Smooth muscle cell (in vitro differentiated cells): ENCODE results near the gene PGAP3. TPM values are rescaled to one million over a fixed set of nuclear protein-coding genes. Genes with fewer than 3 reads are reported as not detected.

Experiments
- DNase-seq: peaks from one replicate; lab custom pipeline; 2025; ENCODE audit not compliant: unreplicated experiment; lab: John Stamatoyannopoulos, UW
- H2AFZ ChIP-seq: fragments of 200-600 bp; sonication (generic); 2 replicates; pipeline ENCODE4 v1.6.0; 2016; ENCODE audit warnings: antibody characterized with exemption, low read depth, mild to moderate bottlenecking
- H3F3A ChIP-seq: fragments of 200-600 bp; sonication (generic); 2 replicates; pipeline ENCODE4 v1.6.0; 2017; ENCODE audit warnings: antibody characterized with exemption, low read depth
- H3K27ac ChIP-seq: fragments of 200-600 bp; sonication (generic); 2 replicates; pipeline ENCODE4 v1.5.1; 2016; ENCODE audit warnings: low read depth, mild to moderate bottlenecking
- H3K27me3 ChIP-seq: fragments of 200-600 bp; sonication (generic); 2 replicates; pipeline ENCODE4 v1.6.1; 2016; ENCODE audit warnings: low read depth, mild to moderate bottlenecking
- H3K36me3 ChIP-seq: fragments of 200-600 bp; sonication (generic); 2 replicates; pipeline ENCODE4 v1.5.1; 2016; ENCODE audit warnings: low read depth
- H3K4me1 ChIP-seq: fragments of 200-600 bp; sonication (generic); 2 replicates; pipeline ENCODE4 v1.5.1; 2016; ENCODE audit warnings: low read depth
- H3K4me2 ChIP-seq: fragments of 200-600 bp; sonication (generic); 2 replicates; pipeline ENCODE4 v1.6.0; 2016; ENCODE audit warnings: mild to moderate bottlenecking
- H3K4me3 ChIP-seq: fragments of 200-600 bp; sonication (generic); 2 replicates; pipeline ENCODE4 v1.5.1; 2016; ENCODE audit warnings: mild to moderate bottlenecking
- H3K79me2 ChIP-seq: fragments of 200-600 bp; sonication (generic); 2 replicates; pipeline ENCODE4 v1.6.0; 2016; ENCODE audit warnings: low read depth, mild to moderate bottlenecking
- H3K9ac ChIP-seq: fragments of 200-600 bp; sonication (generic); 2 replicates; pipeline ENCODE4 v1.6.0; 2016; ENCODE audit warnings: low read depth
- H3K9me3 ChIP-seq: fragments of 200-600 bp; sonication (generic); replicated peaks from 2 replicates; pipeline ENCODE4 v1.5.1; 2016; ENCODE audit warnings: low read depth
- H4K20me1 ChIP-seq: fragments of 200-600 bp; sonication (generic); 2 replicates; pipeline ENCODE4 v1.6.0; 2016; ENCODE audit warnings: low read depth
- WGBS: methylation state at CpG from one replicate; pipeline ENCODE4 v1.1.7; 2016; ENCODE audit warnings: low lambda C conversion rate; 5-methylcytosine and 5-hydroxymethylcytosine counted together
- polyA plus RNA-seq: library from polyadenylated mRNA; unstranded; fragments of >200 nt; fragmentation: Nextera tagmentation; extraction: Ambion mirVana; gene quantifications from 2 replicates; pipeline ENCODE4 v1.2.1, GENCODE V29; 2016
- total RNA-seq: library from RNA; depleted of rRNA; stranded (reverse); fragments of >200 nt; gene quantifications from 2 replicates; pipeline ENCODE4 v1.2.3, GENCODE V29; 2014
- TF ChIP-seq, protein P1 (sequence below): fragments of 200-600 bp; sonication (generic); IDR thresholded peaks from 2 replicates; pipeline ENCODE4 v1.5.1; 2017; ENCODE audit warnings: borderline replicate concordance, mild to moderate bottlenecking, antibody characterized with exemption; ENCODE audit not compliant: insufficient read depth, poor library complexity, severe bottlenecking

Gene PGAP3
- total and polyA plus RNA-seq, 2 experiments from 2014 or later: 19.1 to 19.4 TPM

DNA sequence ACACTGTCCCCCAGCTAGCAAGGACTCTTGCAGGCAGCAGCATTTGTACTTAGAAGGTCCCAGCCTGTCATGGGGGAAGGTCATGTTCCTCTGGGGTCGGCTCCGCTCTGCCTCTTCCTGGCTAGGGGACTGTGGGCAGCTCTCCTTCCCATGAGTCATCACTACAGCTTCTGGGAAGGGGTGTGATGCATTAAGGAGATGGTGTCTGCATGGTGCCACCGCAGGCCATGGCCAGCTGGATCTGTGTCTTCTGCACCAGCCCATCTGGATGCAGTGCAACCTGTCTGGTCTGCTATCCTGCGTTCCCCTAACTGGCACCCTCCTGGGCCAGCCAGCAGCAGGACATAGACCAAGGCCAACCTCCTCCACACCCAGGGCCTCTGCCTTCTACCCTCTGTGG is 44.6 kb downstream of the PGAP3 start:
- no peaks in the 10 kb centered on the region for H3F3A ChIP-seq
- no peak overlapping the region for H3K9ac ChIP-seq
- WGBS: 46% methylated on average over 4 of the region's 4 CpGs
- H3K4me2 ChIP-seq: no peak overlapping the region
- H3K36me3 ChIP-seq: no peaks in the 10 kb centered on the region
- DNase-seq: no peak
- no peaks in the 10 kb centered on the region for H3K27me3 ChIP-seq
- H2AFZ ChIP-seq: no peak overlapping the region
- H3K79me2 ChIP-seq: peaks cover 52% of the 10 kb centered on the region
- no peak overlapping the region for H3K4me3 ChIP-seq
- peaks cover 87% of the 10 kb centered on the region for H4K20me1 ChIP-seq
- peaks cover 7% of the 10 kb centered on the region for H3K4me1 ChIP-seq
- TF ChIP-seq, protein P1, sequence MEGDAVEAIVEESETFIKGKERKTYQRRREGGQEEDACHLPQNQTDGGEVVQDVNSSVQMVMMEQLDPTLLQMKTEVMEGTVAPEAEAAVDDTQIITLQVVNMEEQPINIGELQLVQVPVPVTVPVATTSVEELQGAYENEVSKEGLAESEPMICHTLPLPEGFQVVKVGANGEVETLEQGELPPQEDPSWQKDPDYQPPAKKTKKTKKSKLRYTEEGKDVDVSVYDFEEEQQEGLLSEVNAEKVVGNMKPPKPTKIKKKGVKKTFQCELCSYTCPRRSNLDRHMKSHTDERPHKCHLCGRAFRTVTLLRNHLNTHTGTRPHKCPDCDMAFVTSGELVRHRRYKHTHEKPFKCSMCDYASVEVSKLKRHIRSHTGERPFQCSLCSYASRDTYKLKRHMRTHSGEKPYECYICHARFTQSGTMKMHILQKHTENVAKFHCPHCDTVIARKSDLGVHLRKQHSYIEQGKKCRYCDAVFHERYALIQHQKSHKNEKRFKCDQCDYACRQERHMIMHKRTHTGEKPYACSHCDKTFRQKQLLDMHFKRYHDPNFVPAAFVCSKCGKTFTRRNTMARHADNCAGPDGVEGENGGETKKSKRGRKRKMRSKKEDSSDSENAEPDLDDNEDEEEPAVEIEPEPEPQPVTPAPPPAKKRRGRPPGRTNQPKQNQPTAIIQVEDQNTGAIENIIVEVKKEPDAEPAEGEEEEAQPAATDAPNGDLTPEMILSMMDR: no peak
- no peaks in the 10 kb centered on the region for H3K9me3 ChIP-seq
- no peak overlapping the region for H3K27ac ChIP-seq

DNA sequence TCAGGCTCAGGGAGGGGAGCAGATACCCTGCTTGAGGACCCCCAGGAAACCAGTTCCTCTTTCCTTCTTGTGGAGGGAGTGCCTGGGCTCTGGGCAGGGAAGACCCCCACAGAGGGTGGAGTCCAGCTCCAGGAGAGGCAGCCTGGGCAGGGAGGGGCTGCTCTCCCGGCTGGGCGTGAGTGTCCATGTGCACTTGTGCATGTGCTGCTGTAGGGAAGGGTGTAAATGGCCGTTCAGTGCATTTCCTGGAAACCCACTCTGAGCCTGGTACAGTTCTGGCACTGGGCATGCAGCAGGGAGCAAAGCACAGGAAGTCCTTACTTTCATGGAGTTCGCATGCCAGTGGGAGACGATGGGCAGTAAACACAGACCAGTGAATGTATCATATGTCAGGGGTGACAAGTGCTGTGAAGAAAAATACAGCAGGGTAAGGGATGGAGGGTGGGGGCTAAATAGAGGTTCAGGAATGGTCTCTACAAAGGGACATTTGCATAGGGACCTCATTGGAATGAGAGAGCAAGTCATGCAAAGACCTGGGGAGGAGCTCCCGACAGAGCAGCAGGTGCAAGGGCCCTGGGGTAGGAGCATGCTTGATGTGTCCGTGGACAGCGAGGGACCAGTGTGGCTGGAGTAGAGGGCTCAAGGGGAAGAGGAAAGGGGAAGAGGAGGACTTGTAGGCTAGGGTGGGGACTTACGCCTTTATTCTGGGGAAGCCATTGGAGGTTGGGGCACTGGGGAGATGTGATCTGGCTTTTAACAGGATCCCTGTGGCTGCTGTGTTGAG is 45.4 kb downstream of the PGAP3 start:
- peaks cover 12% of the 10 kb centered on the region for H3K4me1 ChIP-seq
- peaks cover 84% of the 10 kb centered on the region for H4K20me1 ChIP-seq
- H3K4me2 ChIP-seq: no peak overlapping the region
- DNase-seq: no peak
- no peaks in the 10 kb centered on the region for H3K36me3 ChIP-seq
- H2AFZ ChIP-seq: no peak overlapping the region
- H3F3A ChIP-seq: no peaks in the 10 kb centered on the region
- no peak overlapping the region for H3K9ac ChIP-seq
- H3K9me3 ChIP-seq: no peaks in the 10 kb centered on the region
- TF ChIP-seq, protein P1: no peak
- 88% methylated on average over 9 of the region's 9 CpGs for WGBS
- no peaks in the 10 kb centered on the region for H3K27me3 ChIP-seq
- H3K4me3 ChIP-seq: no peak overlapping the region
- peaks cover 59% of the 10 kb centered on the region for H3K79me2 ChIP-seq
- H3K27ac ChIP-seq: no peak overlapping the region

DNA sequence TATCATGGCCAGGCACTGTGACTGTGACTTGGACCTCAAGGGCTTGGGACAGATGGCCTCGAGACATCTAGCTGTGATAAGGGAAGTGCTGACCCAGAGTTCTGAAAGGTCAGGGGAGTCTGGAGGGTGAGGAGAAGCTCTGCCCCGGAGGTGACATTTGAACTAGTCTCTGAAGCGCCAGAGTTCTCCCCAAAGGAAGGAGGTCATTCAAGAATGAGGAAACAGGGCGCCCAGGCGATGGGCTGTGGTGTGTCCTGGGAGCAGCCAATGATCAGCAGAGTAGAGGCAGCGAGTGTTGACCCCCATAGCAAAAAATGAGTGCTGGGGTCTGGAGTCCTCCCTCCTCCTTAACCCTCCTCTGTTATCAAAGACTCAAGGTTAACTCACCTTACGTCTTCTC is 46.0 kb downstream of the PGAP3 start:
- no peaks in the 10 kb centered on the region for H3K9me3 ChIP-seq
- no peak for DNase-seq
- WGBS: 88% methylated on average over 7 of the region's 7 CpGs
- H3K79me2 ChIP-seq: peaks cover 62% of the 10 kb centered on the region
- H3K4me3 ChIP-seq: no peak overlapping the region
- TF ChIP-seq, protein P1: no peak
- no peak overlapping the region for H3K9ac ChIP-seq
- no peak overlapping the region for H3K27ac ChIP-seq
- peaks cover 12% of the 10 kb centered on the region for H3K4me1 ChIP-seq
- H4K20me1 ChIP-seq: peaks cover 78% of the 10 kb centered on the region
- H3K27me3 ChIP-seq: no peaks in the 10 kb centered on the region
- H3F3A ChIP-seq: no peaks in the 10 kb centered on the region
- H3K4me2 ChIP-seq: no peak overlapping the region
- H2AFZ ChIP-seq: no peak overlapping the region
- H3K36me3 ChIP-seq: no peaks in the 10 kb centered on the region

DNA sequence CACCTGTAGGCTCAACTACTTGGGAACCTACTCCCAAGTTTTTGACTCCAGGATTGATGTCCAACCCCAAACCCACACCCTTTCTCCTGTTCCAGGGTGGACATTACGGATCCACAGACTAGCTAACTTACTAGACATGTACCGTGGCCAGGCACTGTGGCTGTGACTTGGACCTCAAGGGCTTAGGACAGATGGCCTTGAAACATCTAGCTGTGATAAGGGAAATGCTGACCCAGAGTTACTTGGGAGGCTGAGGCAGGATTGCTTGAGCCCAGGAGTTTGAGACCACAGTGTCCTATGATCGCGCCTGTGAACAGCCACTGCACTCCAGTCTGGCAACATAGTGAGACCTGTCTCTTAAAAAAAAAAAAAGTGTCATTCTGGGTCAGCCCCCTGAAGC is 46.8 kb downstream of the PGAP3 start:
- Histone ChIP-seq H3K4me2 (no peak overlapping the region), H4K20me1 (peaks cover 71% of the 10 kb centered on the region), H3K4me3 (no peak overlapping the region), H3K4me1 (peaks cover 19% of the 10 kb centered on the region), H3K79me2 (peaks cover 60% of the 10 kb centered on the region), H2AFZ (no peak overlapping the region), H3K9ac (no peak overlapping the region), H3K27ac (no peak overlapping the region), H3K27me3 (no peaks in the 10 kb centered on the region), H3F3A (no peaks in the 10 kb centered on the region), H3K9me3 (no peaks in the 10 kb centered on the region), H3K36me3 (no peaks in the 10 kb centered on the region)
- 85% methylated on average over 4 of the region's 4 CpGs for WGBS
- TF ChIP-seq, protein P1: no peak
- DNase-seq: no peak
